Right lung (tissue), 10 donors: ENCODE results near the gene ELAVL4. TPM values are rescaled to one million over a fixed set of nuclear protein-coding genes. Genes with fewer than 3 reads are reported as not detected.

ENCODE experiments used
- DNase-seq, 2 donors: peaks; one replicate each; pipeline ENCODE4 v3.0.0-alpha.2; 2013
- long read RNA-seq, 8 donors: transcript quantifications; one replicate each; lab custom pipeline, GENCODE V29; 2026
- polyA plus RNA-seq, 5 donors: library from polyadenylated mRNA; unstranded; fragments of 120-200 nt; gene quantifications; one replicate each; pipeline versions ENCODE4 v1.2.1 to v1.2.3, GENCODE V29; 2013; ENCODE audit warnings: inconsistent platforms in 1 of 5, low replicate concordance in 1 of 5; ENCODE audit not compliant: insufficient read length in 5 of 5, insufficient read depth in 1 of 5

Gene ELAVL4
- polyA plus RNA-seq, result 1 to 10 TPM in 1 of 5 donors, under 1 TPM in 4; 0.42 to 1.4 (median 0.94) TPM
- long read RNA-seq, donor 1, partial matches to known transcripts, result 0 of 1 reads
- long read RNA-seq, donor 1, other reads (novel, unspliced or antisense), result 0 of 1 reads
- long read RNA-seq, donor 2, result 0 reads
- long read RNA-seq, donor 3, result 0 reads
- long read RNA-seq, donor 4, result 0 reads
- long read RNA-seq, donor 5, result 0 reads
- long read RNA-seq, donor 6, result 0 reads
- long read RNA-seq, donor 7, result 0 reads
- long read RNA-seq, donor 8, result 0 reads

DNA sequence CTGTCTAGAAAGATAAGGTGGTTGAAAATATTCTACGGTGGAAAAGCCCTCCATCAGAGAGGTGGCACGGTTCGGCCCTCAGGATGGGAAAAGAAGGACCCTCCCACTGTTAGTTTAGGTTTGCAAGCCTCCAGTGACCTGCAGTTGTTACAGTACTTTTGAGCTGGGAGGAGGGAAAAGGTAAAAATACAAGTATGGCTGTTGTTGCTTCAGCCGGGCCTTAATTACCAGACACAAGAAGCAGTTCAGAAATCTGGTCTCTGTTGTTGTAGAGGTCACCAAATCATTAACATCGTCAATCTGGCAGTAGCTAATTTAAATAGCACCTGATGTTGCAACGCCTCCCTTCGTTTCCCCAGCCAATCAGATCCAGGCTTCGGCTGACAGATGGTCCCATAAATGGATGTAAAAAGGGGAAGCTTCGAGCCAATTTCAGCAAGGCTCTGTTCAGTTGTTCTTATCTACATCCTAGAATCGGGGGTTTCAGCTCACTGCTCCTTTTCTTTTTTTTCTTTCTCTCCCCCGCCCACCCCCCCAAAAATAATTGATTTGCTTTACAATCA, at the start of gene ELAVL4:
TSS of gene ELAVL4 (plus strand) at position 424 of the 563 bp plus-strand sequence. CDS start 270 bp downstream, outside the sequence.
- no peak for DNase-seq

DNA sequence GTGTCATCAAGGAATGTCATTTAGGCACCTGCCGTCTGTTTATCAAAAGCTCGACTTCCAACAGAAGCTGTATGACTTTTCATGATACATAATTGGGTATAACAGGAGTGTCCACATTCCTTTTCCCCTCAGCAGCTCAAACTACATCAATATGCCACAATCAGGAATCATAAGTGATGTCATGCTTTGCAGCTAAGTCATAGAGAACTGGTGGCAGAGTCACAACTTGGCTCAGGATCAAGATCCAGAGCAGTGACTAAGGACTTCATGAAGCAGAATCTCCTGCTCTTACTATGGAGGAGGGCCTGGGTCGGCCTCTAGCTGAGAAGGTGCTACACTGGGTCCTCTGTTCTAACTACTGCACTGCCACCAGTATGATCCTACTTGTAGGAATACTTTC, 48.4 kb upstream of the ELAVL4 start:
- DNase-seq, result no peak

DNA sequence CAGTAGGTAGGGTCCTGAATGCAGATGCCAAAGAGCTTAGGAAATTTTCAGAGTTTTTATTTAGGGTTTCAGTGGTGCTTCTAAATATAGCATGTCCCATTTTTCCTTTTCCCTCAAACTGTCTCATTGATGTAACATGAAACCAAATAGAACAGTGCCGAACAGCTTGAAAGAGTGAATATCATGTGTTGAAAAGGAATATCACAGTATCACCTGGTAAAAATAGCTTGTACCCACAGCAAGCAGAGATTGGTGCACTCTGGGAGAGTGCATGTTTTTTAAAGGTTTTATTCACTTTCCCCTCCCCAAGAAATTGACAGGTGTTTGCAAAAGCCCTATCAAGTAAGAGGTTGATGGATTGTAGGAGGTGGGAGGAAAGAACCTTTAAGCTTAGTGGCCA, 41.9 kb upstream of the ELAVL4 start:
- no peak for DNase-seq

DNA sequence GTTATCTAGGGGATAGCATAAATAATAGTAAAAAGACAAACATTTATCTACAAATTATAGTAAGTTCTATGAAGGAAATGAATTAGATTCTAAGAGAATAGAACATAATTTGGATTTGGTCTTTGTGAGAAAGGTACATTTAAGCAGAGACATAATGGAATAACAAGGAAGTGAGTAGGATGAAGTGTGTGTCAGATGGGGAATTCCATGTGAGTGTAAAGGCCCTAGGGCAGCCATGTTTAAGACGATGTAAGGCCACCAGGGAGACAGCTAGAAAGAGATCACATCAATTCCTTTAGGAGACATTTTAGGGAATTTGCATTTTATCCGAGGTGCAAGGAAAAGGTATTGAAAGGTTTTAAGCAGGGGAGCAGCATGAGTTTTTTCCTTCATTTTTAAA, 33.8 kb upstream of the ELAVL4 start:
- DNase-seq, result no peak

DNA sequence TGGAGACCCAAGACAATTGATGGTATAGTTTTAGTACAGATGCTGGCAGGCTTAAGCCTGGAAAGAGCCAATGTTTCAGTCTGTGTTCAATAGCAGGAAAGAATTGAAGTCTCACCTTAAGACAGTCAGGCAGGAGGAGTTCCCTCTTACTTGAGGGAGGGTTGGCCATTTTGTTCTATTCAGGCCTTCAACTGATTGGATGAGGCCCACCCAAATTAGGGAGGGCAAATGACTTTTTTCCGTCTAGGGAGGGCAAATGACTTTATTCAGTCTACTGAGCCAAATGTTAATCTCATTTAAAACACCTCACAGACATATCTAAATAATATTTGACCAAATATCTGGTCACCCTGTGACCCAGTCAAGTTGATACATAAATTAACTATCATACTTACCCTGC, 31.4 kb upstream of the ELAVL4 start:
- DNase-seq, result no peak

DNA sequence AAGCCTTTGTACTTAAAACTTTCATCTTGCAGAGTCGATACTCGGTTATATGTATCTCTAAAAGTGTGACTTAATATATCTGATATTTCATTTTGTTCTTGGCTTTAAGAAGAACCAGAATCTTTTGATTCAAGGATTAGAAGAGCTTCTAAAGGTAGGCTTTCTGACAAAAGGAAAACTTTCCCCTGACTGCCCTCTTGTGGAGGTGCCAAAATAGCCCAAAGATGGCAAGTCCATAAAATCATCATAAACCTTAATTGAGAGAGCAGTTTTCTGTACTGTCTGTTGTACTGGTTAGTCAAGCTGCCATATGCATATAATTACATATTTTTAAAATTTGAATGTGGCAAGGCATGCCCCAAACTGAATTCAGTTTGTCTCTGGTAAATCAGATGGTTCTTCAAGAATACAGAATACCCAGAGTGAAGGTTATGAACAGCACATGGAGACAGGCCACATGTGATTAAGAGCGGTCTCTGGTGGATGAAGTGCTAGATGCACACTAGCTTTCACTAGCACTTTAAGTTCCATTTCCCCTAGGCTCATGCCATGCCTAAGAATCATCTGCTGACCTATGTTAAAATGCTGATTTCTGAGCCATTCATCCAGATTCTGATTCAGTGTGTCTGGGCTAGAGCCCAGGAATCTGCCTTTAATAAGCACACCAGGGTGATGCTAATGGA, 27.7 kb upstream of the ELAVL4 start:
- DNase-seq, result no peak

DNA sequence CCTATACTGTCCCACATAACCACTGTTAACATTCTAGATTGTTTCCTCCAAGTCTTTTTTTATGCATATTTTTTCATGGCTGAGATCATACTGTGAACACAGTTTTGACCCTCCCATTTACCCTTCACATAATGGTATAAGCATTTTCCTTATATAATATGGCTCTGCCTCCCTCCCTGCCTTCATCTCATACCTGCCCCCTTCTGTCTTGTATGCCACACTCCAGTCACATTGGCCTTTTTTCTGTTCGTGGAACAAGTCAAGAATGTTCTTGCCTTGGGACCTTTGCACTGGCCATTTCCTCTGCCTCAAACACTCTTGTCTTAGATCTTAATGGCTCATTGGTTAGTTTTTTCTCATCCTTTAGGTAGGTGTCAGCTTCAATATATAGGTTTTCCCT, 24.3 kb upstream of the ELAVL4 start:
- DNase-seq, result no peak

DNA sequence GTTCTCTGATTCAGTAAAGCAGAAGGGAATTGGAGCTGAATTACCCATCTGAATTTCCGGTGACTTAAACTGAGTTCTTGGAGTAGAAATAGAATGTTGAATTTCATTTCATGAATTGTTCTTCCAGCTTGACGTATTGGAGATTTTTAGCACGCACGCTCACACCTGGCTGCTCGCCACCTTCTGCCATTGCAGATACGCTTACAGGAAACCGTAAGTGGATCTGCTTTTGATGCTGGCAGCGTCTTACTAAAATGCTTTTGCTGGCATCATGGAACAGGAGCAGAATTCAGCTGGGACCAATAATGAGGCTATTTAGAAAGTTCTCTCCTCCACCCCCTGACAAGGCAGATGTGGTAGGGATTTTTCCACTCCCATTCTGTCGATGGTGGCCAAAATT, 17.7 kb upstream of the ELAVL4 start:
- no peak for DNase-seq

DNA sequence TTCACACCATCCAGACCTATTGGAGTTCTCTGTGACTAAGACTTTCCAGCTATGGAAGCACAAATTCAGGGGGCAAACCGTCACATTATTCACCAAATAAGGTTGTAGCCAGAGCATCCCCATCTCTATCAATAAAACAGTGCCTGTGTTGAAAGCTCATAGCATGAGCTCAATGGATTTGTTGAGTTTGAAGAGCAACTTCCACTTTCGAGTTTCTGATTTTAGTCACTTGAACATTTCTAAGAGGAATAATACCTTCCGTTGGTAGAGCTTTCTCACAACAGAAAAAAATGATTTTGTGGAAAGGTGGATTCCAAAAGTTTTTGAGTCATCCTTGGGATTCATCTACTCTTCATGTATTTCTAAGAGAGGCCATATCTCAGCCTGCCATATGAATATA, 13.0 kb upstream of the ELAVL4 start:
- no peak for DNase-seq

DNA sequence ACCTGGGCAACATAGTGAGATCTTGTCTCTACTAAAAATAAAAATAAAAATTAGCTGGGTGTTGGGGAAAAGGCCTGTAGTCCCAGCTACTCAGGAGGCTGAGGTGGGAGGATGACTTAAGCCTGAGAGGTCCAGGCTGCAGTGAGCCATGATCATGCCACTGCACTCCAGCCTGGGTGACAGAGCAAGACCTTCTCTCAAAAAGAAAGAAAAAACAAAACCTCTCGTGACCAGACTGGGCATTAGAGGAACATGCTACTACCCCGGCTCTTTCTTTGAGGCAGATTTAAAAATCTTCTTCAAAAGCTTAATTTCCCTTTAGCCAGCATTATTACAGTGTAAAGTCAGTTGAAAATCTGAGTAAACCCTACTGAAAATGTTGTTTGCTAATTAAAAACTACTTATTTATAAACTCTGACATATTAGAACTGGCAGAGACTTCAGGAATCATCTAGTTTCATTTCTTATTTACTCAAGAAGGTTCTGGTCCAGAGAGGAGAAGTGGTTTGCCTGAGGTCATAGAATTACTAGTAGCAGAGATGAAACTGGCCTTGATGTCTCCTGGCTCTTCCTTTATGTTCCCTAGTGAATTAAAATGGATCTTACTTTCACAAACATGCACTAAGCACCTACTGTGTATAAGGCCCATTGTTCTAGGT, 11.6 kb upstream of the ELAVL4 start:
- DNase-seq, result no peak

DNA sequence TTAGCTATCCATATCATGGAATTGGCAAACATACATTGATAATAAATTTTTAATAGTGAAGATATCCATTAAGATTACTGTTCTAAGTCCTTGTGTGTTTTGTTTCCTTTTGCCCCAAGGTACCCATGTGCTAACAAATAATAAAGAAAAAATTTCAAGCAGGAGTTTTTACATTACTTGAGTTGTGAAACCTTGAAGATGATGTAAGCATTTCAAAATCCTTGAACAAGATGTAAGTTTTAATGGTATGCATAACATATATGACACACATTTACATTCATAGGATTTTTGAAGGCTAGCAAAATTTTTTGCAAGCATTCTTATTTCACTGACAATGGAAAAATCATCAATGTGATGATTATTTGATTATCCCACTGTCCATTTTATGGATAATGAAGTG, 10.9 kb upstream of the ELAVL4 start:
- DNase-seq, result no peak

DNA sequence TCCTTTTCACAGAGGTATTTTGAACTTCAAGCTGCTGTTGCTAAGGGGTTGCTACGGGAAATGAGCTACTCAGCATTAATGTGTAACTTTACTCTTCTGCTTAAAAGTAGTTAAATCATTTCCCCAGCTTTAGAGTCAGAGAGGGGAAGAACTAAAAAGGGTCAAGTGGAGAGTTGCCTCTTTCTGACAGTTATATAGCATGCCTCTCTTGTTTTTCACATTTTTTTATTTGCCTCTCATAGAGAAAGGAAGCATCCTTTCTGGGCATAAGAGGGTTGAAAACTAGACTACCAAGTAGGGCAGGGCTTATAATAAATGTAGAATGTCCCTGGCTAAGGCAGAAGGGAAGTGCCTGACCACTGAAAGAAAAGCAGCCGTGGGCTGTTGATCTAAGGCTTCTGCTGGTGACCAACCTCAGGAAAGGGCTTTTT, 10.1 kb upstream of the ELAVL4 start:
- DNase-seq, result no peak

DNA sequence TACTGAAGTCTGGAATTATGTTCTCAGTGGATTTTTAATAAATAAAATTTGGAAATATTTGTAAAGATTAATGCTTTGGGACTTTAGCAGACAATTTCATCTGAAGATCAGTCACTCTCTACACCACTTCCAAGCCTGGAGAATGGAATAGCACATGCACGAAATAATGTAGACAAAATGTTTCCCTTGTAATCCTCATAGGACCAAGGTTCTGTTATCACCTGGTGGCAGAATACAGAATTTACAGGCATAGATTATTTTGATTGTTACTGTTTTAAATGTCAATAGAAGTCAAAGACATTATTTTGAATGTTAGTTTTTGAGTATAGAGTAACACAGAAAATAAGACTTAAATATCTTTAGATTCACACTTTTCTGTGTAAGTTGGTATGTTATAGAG, 9.1 kb upstream of the ELAVL4 start:
- no peak for DNase-seq

DNA sequence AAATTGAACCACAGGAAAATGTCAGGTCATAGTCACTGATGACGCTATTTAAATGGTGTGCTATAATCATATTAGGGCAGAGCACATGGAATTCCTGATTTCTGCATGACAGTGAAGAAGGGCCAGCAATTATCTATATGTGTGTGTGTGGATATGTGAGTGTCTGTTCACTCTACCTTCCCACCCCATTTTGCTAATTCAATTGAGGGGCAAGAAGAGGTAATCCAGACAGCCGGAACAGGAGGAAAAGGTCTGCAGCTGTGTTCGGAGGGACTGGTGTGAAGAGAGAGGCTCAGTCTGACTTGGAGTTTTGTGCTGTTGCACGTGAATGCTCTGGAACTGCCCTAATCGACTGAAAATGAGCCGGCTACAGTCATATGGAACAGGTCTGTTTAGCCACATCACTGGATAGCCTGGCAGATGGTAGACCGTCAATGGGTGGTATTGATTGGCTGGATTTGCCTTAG, 5.1 kb upstream of the ELAVL4 start:
- no peak for DNase-seq

DNA sequence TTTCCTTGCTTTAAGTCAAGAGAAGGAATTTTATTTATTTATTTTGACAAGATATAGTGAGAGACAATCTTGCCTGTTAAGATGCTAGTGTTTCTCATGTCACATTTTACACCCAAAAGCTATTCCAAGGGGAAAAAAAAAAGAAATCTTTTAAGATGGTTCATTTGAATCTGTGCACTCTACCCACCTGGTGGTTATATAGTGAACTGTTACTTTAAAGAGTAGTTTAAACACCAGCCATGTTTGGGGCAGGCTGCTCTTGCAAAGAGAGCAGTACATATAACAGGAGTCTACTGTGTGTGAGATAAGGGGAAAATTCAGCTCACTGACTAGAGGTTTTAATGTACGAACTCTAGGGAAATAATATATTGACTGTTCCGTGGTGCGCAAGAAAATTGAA, 3.3 kb upstream of the ELAVL4 start:
- DNase-seq, result no peak

DNA sequence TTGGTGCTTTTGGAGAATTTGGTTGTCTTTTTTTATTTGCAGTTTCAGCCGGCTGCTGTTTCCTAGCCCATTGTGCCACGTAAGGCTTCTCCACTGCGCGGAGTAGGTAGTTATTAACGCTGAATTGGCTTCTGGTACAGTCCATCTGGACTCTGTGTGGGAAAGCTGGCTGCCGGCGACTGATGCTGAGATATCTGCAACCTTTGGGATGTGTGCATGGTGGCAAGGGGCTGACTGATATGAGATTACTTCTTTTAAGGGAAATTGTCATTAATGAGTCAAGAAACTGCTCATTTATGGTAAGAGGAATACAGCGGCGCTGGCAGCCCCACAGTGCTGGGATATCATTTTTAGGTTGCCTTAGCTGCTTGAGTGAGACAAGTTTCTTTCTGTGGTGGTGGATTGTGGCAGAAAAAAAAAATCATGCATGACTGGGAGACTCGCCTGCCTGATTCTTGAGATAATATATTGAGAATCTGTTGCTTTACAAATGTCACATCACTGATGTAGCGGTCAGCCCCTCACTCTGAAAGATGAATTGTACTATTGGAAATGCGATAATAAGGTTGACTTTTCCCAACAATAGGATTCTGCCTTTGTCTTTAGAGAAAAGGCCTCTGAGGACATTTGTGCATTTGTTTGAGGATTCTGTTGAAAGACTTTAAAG, 2.5 kb upstream of the ELAVL4 start:
- no peak for DNase-seq

DNA sequence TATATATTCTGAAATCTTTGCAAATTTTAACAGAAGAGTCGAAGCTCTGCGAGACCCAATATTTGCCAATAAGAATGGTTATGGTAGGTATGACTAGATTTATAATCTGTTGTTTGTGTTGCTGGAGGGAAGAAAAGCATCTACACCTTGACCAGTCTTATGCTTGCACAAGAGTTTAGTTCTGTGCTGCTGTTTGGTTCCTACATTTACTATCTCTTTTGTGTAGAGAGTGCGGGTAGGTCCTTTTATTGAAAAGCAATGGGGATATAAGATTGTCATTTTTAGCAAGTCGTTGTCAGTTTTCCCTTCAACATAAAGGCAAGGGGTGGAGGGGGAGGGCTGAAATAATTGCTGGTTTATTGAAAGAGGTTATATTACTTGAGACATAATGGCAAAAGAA, 396 bp downstream of the ELAVL4 start:
- no peak for DNase-seq

DNA sequence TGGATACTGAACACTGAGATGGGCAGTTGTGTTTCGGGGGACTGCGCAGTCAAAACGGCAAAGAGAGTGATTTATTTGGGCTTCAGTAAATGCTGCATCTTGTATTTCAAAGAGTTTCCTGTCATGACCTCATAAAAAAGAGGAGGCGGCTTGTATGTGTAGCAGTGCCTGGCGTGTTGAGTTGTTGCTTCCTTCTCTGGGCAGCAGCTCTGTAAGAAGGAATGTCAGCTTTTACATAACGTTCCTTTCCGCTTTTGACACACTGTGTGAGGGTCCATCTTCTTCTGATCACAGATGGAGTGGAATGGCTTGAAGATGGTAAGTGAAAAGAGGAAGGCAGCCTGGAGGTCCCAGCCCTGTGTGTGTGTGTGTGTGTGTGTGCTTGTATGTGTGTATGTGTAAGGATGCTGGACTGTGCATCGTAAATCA, 941 bp downstream of the ELAVL4 start:
- DNase-seq, result peak in 1 of 2 donors; percentile 13

DNA sequence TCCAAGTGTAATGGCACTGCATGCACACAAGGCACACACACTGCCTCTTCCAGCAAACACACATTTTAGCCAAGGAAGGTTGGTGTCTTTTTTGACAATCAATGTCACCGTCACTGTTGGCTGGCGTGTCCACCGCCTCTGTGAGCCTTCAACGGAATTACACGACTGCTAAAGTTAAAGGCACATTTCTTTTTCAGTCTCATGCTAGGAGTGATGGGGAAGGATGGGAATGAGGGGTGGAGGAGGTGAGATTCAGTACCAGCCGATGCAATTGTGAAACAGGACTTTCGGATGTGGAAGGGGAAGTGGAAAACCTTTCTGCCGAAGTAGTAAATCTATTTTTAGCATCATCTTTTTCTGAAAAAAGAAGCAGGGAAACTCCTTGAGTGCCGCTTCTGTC, 1.4 kb downstream of the ELAVL4 start:
- DNase-seq, result no peak

DNA sequence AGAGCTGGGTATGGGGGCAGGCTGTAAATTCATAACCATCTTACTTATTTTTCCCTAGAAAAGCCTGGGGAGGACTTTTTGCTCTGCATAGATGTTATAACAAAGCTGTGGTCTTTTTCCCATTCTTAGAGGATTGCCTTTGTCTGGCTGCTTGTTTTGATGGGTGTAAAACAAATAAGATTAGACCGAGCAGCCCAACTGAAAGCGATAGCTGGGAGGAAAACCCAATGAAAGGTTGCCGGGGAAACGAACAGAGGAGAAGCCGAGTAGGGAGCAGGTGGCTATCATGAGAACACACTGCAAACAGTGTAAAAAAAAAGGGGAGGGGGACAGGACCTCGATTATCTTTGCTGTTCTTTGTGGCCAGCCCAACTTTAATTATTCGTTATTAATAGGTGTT, 1.9 kb downstream of the ELAVL4 start:
- DNase-seq, result no peak

DNA sequence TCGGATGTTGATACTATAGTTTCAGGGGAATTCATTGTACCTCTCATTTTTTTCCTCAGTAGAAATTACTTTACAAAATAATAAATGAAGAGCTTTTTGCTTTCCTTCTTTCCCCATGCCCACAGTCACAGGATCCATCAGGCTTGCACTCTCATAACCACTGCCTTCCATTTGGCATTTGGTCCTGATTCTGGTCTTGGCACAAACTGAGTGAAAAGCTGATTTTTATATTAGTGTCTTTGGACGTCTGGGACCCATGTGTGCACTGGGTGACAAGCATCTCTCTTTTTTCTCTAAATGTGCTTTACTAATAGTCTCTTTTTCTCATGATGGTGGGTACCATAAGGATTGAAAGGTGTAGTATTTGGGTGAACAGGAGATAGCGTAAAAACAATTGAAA, 2.8 kb downstream of the ELAVL4 start:
- DNase-seq, result no peak

DNA sequence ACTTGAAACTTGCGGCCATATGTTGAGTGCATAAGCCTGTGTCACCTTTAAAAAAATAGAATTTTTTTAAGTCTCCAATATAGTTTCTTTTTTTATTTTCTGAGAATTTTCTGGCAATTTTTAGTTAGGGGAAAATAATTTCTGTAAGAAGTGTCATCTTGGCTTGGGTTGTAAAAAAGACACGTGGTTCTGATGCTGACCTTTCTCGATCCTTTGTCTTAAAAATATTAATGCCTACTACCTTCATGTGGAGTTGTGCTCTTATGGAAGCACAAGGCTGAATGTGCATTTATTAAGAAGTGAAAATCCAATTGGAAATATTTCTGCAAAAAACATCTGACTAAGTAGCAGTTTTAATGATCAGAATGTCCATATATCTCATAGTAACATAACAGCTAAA, 3.5 kb downstream of the ELAVL4 start:
- no peak for DNase-seq
